Mucosa of rectum (tissue), 2 donors: ENCODE results near the gene PLPP2.
"Not testable (repeated sequence)": the region's sequence is repeated elsewhere in the genome, so short reads cannot be mapped to it uniquely, and the experiment has no call there.

Source experiments
- H3K27ac ChIP-seq, 2 donors: one replicate each; pipeline ENCODE4 v1.7.0; 2013; ENCODE audit warnings: inconsistent platforms in 2 of 2, low read depth in 2 of 2, low read length in 2 of 2
- H3K27me3 ChIP-seq, 2 donors: one replicate each; pipeline ENCODE4 v1.7.0; 2013; ENCODE audit warnings: low read length in 2 of 2; ENCODE audit not compliant: control insufficient read depth in 2 of 2, insufficient read depth in 2 of 2
- H3K36me3 ChIP-seq, 2 donors: one replicate each; pipeline ENCODE4 v1.7.0; 2013; ENCODE audit warnings: low read length in 2 of 2; ENCODE audit not compliant: control insufficient read depth in 2 of 2, insufficient read depth in 2 of 2
- H3K4me1 ChIP-seq, 2 donors: one replicate each; pipeline ENCODE4 v1.7.0; 2013; ENCODE audit warnings: low read length in 2 of 2, mild to moderate bottlenecking in 1 of 2; ENCODE audit not compliant: control insufficient read depth in 2 of 2, insufficient read depth in 2 of 2
- H3K4me3 ChIP-seq, 2 donors: one replicate each; pipeline ENCODE4 v1.7.0; 2013; ENCODE audit warnings: low read length in 2 of 2
- H3K9ac ChIP-seq, 2 donors: one replicate each; pipeline ENCODE4 v1.7.0; 2013; ENCODE audit warnings: low read length in 2 of 2, low read depth in 1 of 2, mild to moderate bottlenecking in 1 of 2
- H3K9me3 ChIP-seq, 2 donors: one replicate each; pipeline ENCODE4 v1.7.0; 2013; ENCODE audit warnings: low read length in 2 of 2; ENCODE audit not compliant: control insufficient read depth in 2 of 2
- donor health status: healthy.
- donor health status: Normal muscosa, but diverticular disease.

PLPP2 gene

GRCh38 chr19:273393-273792 is 17.8 kb downstream of the PLPP2 start:
- Histone ChIP-seq H3K4me1 (no peaks in the 10 kb centered on the region), H3K36me3 (no peaks in the 10 kb centered on the region), H3K27me3 (peaks cover 0 to 2% of the 10 kb centered on the region in 2 donors), H3K9me3 (no peaks in the 10 kb centered on the region), H3K9ac (no peak overlapping the region), H3K4me3 (no peak overlapping the region), H3K27ac (no peak overlapping the region)

- no peak overlapping the region for H3K27ac ChIP-seq
- no peak overlapping the region for H3K9ac ChIP-seq
- H3K27me3 ChIP-seq, result peaks cover 0 to 5% of the 10 kb centered on the region in 2 donors
- no peak overlapping the region for H3K4me3 ChIP-seq
- H3K36me3 ChIP-seq, result no peaks in the 10 kb centered on the region
- H3K4me1 ChIP-seq, result no peaks in the 10 kb centered on the region
- H3K9me3 ChIP-seq, result no peaks in the 10 kb centered on the region
These were observed 19.3 kb downstream of the PLPP2 start for GRCh38 chr19:271856-272255.

GRCh38 chr19:270766-271318 is 20.4 kb downstream of the PLPP2 start:
- not testable (repeated sequence) for H3K27ac ChIP-seq, H3K9me3 ChIP-seq

GRCh38 chr19:269241-269640 is 22.0 kb downstream of the PLPP2 start:
- peaks cover 0 to 4% of the 10 kb centered on the region in 2 donors for H3K4me1 ChIP-seq
- H3K27me3 ChIP-seq, result peaks cover 0 to 5% of the 10 kb centered on the region in 2 donors
- no peak overlapping the region for H3K4me3 ChIP-seq
- H3K27ac ChIP-seq, result no peak overlapping the region
- no peaks in the 10 kb centered on the region for H3K36me3 ChIP-seq
- no peaks in the 10 kb centered on the region for H3K9me3 ChIP-seq
- no peak overlapping the region for H3K9ac ChIP-seq

More at GRCh38 chr19:270766-271318, 20.4 kb downstream of the PLPP2 start:
- H3K27me3 ChIP-seq, H3K4me3 ChIP-seq, H3K4me1 ChIP-seq, H3K9ac ChIP-seq, H3K36me3 ChIP-seq: not testable (repeated sequence)

- H3K27me3 ChIP-seq, result no peaks in the 10 kb centered on the region
- no peak overlapping the region for H3K27ac ChIP-seq
- no peak overlapping the region for H3K9ac ChIP-seq
- no peak overlapping the region for H3K4me3 ChIP-seq
- H3K9me3 ChIP-seq, result no peaks in the 10 kb centered on the region
- peaks cover 0 to 7% of the 10 kb centered on the region in 2 donors for H3K4me1 ChIP-seq
- no peaks in the 10 kb centered on the region for H3K36me3 ChIP-seq
These were observed 29.1 kb downstream of the PLPP2 start for GRCh38 chr19:262125-262524.

- not testable (repeated sequence) for H3K27ac ChIP-seq, H3K9me3 ChIP-seq, H3K4me3 ChIP-seq, H3K9ac ChIP-seq, H3K36me3 ChIP-seq, H3K4me1 ChIP-seq, H3K27me3 ChIP-seq
These were observed 34.4 kb downstream of the PLPP2 start for GRCh38 chr19:256804-257203.

GRCh38 chr19:252421-253186 is 38.6 kb downstream of the PLPP2 start:
- not testable (repeated sequence) for H3K36me3 ChIP-seq

GRCh38 chr19:246551-246950 is 44.7 kb downstream of the PLPP2 start:
- Histone ChIP-seq H3K36me3 (no peaks in the 10 kb centered on the region), H3K27me3 (no peaks in the 10 kb centered on the region), H3K9ac (no peak overlapping the region), H3K4me3 (no peak overlapping the region), H3K27ac (no peak overlapping the region), H3K9me3 (no peaks in the 10 kb centered on the region), H3K4me1 (no peaks in the 10 kb centered on the region)

More at GRCh38 chr19:252421-253186, 38.6 kb downstream of the PLPP2 start:
- H3K9ac ChIP-seq, H3K9me3 ChIP-seq, H3K4me3 ChIP-seq, H3K4me1 ChIP-seq, H3K27ac ChIP-seq, H3K27me3 ChIP-seq: not testable (repeated sequence)

- H3K27me3 ChIP-seq, H3K36me3 ChIP-seq, H3K9me3 ChIP-seq, H3K9ac ChIP-seq, H3K4me3 ChIP-seq, H3K27ac ChIP-seq, H3K4me1 ChIP-seq: not testable (repeated sequence)
These were observed 45.3 kb downstream of the PLPP2 start for GRCh38 chr19:245900-246299.

- H3K4me3 ChIP-seq, result no peak overlapping the region
- no peaks in the 10 kb centered on the region for H3K4me1 ChIP-seq
- no peak overlapping the region for H3K27ac ChIP-seq
- no peak overlapping the region for H3K9ac ChIP-seq
- H3K9me3 ChIP-seq, result no peaks in the 10 kb centered on the region
- H3K27me3 ChIP-seq, result no peaks in the 10 kb centered on the region
- no peaks in the 10 kb centered on the region for H3K36me3 ChIP-seq
These were observed 45.7 kb downstream of the PLPP2 start for GRCh38 chr19:245457-245856.
